ENCODE measurements around the gene DNAJA4. TPM values are rescaled to one million over a fixed set of nuclear protein-coding genes. Genes with fewer than 3 reads are reported as not detected.

Gene DNAJA4
- total RNA-seq, 8 experiments from 2014 or later, result 1.0 to 19.8 (median 4.2) TPM

DNA sequence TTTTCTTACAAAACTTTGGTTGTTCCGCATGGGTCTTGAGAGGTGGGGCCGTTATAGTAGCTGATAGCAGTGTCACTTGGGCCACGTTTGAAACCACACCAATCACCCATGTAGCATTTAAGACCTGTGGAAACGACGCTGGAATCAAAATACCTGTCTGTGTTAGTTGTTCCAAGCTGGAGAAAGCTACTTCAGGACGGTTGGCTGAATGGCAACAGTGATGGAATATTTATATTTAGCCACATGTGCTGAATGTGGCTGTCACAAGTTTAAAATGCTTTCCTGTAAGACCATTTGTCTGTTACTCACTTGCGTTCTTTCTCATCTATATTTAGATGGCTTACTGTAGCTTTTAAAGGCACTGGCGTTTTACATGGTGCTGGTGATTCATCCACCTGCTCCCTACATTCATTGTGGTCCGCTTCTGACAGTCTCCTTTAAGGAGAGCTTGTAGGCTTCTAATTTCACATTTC, 1.4 kb downstream of the DNAJA4 start:
- 59 to 89% (median 77%) methylated on average over 2 to 9 of the region's 9 CpGs for WGBS, 10 experiments
- H3K27ac ChIP-seq, result no peak overlapping the region
- no peaks in the 10 kb centered on the region for H3K4me1 ChIP-seq (replicated peaks in 1 of 2)
- peak in 6 of 8 experiments; percentile 50 to 88 (median 74) for ATAC-seq (replicated peaks in 6 of 8)
- in situ Hi-C loops (cut with MboI; ENCODE audit: low pct_unique_long_range_greater_than_20kb in 2 of 9, low sequenced_read_pairs in 9 of 9, unreplicated experiment in 9 of 9), result no loop called here
- no peak overlapping the region for H3K4me3 ChIP-seq

DNA sequence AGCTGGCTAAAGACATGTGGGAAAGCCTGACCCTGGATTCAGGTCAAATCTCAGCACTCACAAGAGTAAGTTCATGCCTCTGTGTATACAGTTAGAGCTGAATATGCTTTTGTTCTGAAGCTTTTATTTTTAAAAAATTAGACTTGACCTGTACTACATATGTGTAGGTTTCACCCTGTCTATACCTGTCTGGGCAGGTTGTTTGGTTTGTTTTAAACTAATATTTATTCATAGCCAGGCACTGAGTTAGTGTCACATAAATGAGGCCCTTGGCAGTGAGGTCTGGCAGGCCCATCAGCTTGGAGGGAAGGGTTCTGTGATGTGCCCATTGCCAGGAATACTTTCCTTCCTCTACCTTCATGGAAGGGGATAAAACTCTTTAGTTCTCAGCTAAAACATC, 1.9 kb downstream of the DNAJA4 start:
- H3K4me3 ChIP-seq, result no peak overlapping the region
- in situ Hi-C loops (cut with MboI; ENCODE audit: low pct_unique_long_range_greater_than_20kb in 2 of 9, low sequenced_read_pairs in 9 of 9, unreplicated experiment in 9 of 9), result no loop called here
- no peak overlapping the region for H3K27ac ChIP-seq
- H3K4me1 ChIP-seq (replicated peaks in 1 of 2), result no peaks in the 10 kb centered on the region
- peak in 1 of 8 experiments; percentile 12 for ATAC-seq (replicated peaks in 6 of 8)

DNA sequence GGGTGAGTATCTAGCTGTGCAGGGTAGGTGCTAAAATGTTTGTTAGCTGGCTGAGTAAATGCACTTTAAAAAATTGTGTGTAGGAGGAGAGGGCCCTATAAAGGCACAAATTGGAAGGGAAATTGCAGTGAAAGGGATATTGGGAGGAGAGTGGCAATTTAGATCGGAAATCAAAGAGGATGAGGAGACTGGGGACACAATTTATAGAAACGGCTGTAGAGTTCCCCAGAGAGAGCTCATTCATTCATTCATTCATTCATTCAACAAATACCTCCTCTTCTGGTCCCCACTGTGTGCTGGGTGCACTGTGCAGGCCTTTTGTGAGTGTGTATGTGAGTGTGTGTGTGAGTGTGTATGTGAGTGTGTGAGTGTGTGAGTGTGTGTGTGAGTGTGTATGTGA, 2.4 kb downstream of the DNAJA4 start:
- ATAC-seq (replicated peaks in 6 of 8), result no peak
- Histone ChIP-seq H3K4me1 (replicated peaks in 1 of 2) (no peaks in the 10 kb centered on the region), H3K27ac (no peak overlapping the region), H3K4me3 (no peak overlapping the region)
- in situ Hi-C loops (cut with MboI; ENCODE audit: low pct_unique_long_range_greater_than_20kb in 2 of 9, low sequenced_read_pairs in 9 of 9, unreplicated experiment in 9 of 9), result no loop called here
- 20 to 90% (median 60%) methylated on average over 1 to 2 of the region's 2 CpGs; no CpG with 5 or more reads in 5 of the 10 experiments for WGBS, 10 experiments

DNA sequence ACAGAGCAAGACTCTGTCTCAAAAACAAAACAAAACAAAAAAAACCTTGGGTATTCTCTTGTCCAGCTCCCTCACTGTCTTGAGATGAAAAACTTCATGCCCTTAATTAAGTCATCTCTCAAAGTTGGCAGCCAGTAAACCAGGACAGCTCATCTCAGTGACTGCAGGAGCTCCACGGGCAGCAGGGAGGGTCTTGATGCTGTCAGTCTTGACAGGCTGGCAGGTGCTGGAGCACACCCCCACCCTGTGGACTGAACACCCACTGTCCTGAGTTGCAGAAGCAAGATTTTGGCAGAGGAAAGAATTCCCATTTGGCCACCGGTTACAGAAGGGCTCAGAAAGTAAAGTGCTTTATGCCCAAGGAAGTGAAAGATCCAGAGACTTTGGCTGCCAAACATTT, 8.0 kb downstream of the DNAJA4 start:
- H3K27ac ChIP-seq, result no peak overlapping the region
- WGBS, 10 experiments, result 17 to 100% (median 82%) methylated on average over 1 to 2 of the region's 2 CpGs; no CpG with 5 or more reads in 6 of the 10 experiments
- in situ Hi-C loops (cut with MboI; ENCODE audit: low pct_unique_long_range_greater_than_20kb in 2 of 9, low sequenced_read_pairs in 9 of 9, unreplicated experiment in 9 of 9), result no loop called here
- H3K4me1 ChIP-seq (replicated peaks in 1 of 2), result no peaks in the 10 kb centered on the region
- H3K4me3 ChIP-seq, result no peak overlapping the region
- no peak for ATAC-seq (replicated peaks in 6 of 8)

DNA sequence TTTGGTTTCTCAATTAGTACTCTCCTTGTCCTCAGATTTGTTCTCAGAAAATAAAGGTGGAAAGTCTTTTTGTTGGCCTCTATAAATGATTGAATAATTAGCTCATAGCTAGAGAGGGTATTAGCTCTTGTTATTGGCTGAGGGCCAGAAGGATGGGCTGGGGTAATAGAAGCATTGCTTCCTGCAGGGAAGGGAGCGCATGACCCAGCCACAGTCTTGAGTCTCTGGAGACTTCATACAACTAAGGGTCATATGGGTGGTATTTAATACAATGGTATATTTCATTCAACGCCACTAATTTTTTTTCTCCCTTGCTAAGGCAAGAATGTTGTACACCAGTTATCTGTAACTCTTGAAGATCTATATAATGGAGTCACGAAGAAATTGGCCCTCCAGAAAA, 8.4 kb downstream of the DNAJA4 start:
- H3K4me3 ChIP-seq, result no peak overlapping the region
- no peak overlapping the region for H3K27ac ChIP-seq
- ATAC-seq (replicated peaks in 6 of 8), result no peak
- no peaks in the 10 kb centered on the region for H3K4me1 ChIP-seq (replicated peaks in 1 of 2)
- WGBS, 10 experiments, result 79 to 100% (median 90%) methylated on average over 1 to 3 of the region's 3 CpGs; no CpG with 5 or more reads in 1 of the 10 experiments
- in situ Hi-C loops (cut with MboI; ENCODE audit: low pct_unique_long_range_greater_than_20kb in 2 of 9, low sequenced_read_pairs in 9 of 9, unreplicated experiment in 9 of 9), result no loop called here

DNA sequence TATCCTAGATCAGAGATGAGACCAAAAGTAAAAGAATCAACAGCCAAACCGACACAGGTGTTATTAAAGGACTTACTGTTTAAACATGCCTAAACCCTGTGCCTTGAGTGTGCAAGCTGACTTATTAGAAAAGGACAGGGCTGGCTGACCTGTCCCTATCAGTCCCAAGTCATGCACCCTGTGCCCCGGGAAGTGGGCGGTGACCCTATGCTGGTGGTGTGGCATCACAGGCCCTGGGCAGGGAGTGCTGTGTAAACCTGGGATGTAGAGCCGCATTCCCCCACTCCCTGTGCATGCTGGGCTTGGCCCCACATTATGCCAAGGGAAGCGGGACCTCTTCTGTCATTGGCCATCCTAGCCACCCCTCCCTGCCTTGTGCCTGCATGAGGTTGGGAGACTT, 10.6 kb downstream of the DNAJA4 start:
- 81 to 90% (median 82%) methylated on average over 2 to 4 of the region's 5 CpGs; no CpG with 5 or more reads in 6 of the 10 experiments for WGBS, 10 experiments
- no peak for ATAC-seq (replicated peaks in 6 of 8)
- Histone ChIP-seq H3K4me3 (no peak overlapping the region), H3K27ac (no peak overlapping the region), H3K4me1 (replicated peaks in 1 of 2) (no peaks in the 10 kb centered on the region)
- in situ Hi-C loops (cut with MboI; ENCODE audit: low pct_unique_long_range_greater_than_20kb in 2 of 9, low sequenced_read_pairs in 9 of 9, unreplicated experiment in 9 of 9), result no loop called here

DNA sequence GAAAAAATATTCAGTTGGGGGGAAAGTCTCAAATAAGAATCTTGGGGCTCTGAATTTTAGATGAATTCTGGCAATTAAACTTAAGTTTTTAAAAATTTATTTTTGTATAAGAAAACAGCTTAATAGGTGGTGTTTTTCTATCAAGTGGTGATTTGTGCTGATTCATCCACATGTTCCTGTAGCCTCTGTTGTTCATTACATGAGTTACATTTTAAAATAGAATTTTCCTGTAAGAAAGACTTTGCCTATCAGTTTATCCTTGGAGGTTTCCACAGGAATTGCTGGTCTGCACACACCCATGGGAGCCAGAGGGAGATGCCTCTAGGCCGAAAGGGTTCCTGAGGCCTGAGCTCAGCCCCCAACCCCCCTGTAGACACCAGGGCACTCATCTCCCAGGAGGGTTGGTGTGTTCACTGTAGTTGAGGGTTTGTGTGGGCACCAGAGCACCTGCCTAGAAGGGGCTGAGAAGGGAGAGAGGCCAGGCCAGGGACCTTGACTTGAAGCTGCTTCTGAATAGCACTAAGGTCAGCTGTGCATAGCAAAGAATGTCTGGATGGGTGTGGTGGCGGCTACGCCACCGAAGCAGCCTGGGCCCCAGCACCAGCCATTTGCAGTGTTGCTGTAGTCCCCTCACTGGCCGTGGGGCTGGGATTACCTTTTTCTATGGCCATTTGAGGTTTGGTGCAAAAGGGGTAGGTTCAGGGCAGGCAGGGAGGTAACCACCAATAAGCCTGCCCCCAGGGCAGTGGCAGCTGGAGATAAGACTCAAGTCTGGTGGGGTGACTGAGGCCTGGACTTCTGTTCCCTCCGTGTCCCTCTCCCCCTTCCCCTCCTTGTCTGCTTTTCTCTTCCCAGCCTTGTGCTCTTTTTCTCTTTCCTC, 11.9 kb downstream of the DNAJA4 start:
- no peaks in the 10 kb centered on the region for H3K4me1 ChIP-seq (replicated peaks in 1 of 2)
- in situ Hi-C loops (cut with MboI; ENCODE audit: low pct_unique_long_range_greater_than_20kb in 2 of 9, low sequenced_read_pairs in 9 of 9, unreplicated experiment in 9 of 9), result no loop called here
- peak in 3 of 8 experiments; percentile 83 to 94 (median 92) for ATAC-seq (replicated peaks in 6 of 8)
- no peak overlapping the region for H3K27ac ChIP-seq
- 72 to 100% (median 83%) methylated on average over 1 to 2 of the region's 6 CpGs; no CpG with 5 or more reads in 3 of the 10 experiments for WGBS, 10 experiments
- H3K4me3 ChIP-seq, result no peak overlapping the region

DNA sequence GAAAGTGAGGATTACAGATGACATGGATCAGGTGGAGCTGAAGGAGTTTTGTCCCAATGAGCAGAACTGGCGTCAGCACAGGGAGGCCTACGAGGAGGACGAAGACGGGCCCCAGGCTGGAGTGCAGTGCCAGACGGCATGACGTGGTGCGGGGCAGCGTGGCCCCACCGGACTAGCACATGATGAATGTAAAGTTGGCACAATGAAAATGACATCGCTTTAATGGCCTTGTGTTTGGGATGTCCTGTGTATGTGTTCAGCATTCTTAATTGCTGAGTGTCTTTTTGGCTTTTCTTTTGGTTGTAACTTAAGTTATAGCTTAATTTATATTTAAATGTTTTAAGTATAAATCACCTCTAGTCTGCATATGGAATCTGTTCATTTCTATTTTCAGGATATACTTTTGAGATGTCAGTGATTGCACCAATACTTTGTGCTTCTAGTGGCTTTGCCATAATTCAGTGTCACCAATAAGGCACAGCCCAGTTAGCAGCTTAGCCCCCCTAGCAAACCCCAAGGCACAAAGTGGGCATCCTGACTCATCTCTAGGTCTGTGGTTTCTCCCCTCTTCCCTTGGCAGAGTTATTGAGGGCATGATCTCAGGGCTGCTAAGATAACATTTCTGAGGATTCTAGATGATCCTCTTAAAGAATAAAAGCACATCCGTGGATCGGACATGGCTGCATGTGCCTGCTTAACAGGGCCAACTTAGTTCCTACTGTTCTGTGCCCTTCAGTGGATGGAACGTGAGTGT, 16.1 kb downstream of the DNAJA4 start:
- peak in 2 of 8 experiments; percentile 57 to 77 for ATAC-seq (replicated peaks in 6 of 8)
- Histone ChIP-seq H3K4me3 (no peak overlapping the region), H3K4me1 (replicated peaks in 1 of 2) (no peaks in the 10 kb centered on the region), H3K27ac (no peak overlapping the region)
- in situ Hi-C loops (cut with MboI; ENCODE audit: low pct_unique_long_range_greater_than_20kb in 2 of 9, low sequenced_read_pairs in 9 of 9, unreplicated experiment in 9 of 9), result no loop called here
- 80 to 100% (median 85%) methylated on average over 1 to 12 of the region's 13 CpGs; no CpG with 5 or more reads in 3 of the 10 experiments for WGBS, 10 experiments

DNA sequence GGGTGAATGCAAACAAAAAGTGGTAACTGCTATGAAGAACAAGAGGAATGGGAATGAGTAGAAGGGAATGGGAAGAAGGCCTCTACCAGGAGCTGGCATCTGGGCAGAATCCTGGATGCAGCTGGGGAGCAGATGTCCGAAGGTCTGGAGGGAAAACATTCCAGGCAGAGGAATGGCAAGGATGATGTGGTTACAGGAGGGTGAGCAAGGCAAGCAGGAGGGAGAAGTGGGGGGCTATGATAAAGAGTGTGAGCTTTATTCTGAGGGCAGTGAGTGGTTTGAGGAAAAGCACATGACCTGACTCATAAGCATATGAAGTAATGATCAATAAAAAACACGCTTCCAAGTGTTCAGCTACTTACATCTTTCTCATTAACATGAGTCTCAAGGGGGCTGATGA, 18.0 kb downstream of the DNAJA4 start:
- H3K27ac ChIP-seq, result no peak overlapping the region
- H3K4me3 ChIP-seq, result no peak overlapping the region
- H3K4me1 ChIP-seq (replicated peaks in 1 of 2), result no peaks in the 10 kb centered on the region
- in situ Hi-C loops (cut with MboI; ENCODE audit: low pct_unique_long_range_greater_than_20kb in 2 of 9, low sequenced_read_pairs in 9 of 9, unreplicated experiment in 9 of 9), result no loop called here
- WGBS, 10 experiments, result 50 to 100% (median 86%) methylated on average over 1 to 2 of the region's 2 CpGs; no CpG with 5 or more reads in 1 of the 10 experiments
- no peak for ATAC-seq (replicated peaks in 6 of 8)

DNA sequence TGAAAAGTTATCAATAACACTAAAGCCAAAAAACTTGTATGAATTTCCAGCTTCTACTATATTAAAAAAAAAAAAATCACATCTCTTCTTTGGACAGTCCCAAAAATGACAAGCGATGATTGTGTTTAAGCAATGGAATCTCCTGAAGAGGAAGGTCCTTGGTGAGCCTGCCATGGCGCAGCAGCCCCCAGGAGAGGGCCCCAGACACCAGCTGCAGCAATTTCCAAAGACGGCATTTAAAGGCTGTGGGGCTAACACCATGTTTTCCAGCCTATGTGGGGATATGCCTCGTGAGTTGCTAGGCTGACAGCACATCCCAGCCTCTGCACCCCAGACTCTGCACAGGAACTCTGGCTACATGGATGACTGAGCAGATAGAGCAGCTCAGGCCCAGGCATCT, 20.4 kb downstream of the DNAJA4 start:
- H3K27ac ChIP-seq, result no peak overlapping the region
- no peak for ATAC-seq (replicated peaks in 6 of 8)
- in situ Hi-C loops (cut with MboI; ENCODE audit: low pct_unique_long_range_greater_than_20kb in 2 of 9, low sequenced_read_pairs in 9 of 9, unreplicated experiment in 9 of 9), result no loop called here
- H3K4me1 ChIP-seq (replicated peaks in 1 of 2), result no peaks in the 10 kb centered on the region
- H3K4me3 ChIP-seq, result no peak overlapping the region
- whole genome bisulfite sequencing, 10 experiments, result 38 to 100% (median 72%) methylated on average over 1 to 4 of the region's 4 CpGs; no CpG with 5 or more reads in 2 of the 10 experiments

DNA sequence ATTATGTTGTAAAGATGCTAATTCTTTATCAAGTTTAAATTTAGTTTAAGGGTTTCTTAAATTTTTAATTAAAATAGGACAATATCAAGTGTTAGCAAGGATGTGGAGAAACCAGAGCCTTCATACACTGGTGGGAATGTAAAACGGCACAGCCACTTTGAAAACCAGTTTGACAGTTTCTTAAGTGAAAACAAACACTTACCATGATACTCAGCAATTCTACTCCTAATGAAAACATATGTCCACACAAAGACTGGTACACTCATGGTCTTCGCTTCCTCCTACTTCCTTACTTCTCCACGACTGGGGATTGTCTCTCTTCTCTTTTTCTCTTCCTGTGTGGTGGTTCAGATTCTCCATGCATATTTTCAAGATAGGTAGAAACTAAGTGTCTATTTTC, 25.9 kb downstream of the DNAJA4 start:
- no peak overlapping the region for H3K27ac ChIP-seq
- H3K4me3 ChIP-seq, result no peak overlapping the region
- 72 to 100% (median 82%) methylated on average over 1 to 3 of the region's 3 CpGs; no CpG with 5 or more reads in 1 of the 10 experiments for WGBS, 10 experiments
- no peak for ATAC-seq (replicated peaks in 6 of 8)
- in situ Hi-C loops (cut with MboI; ENCODE audit: low pct_unique_long_range_greater_than_20kb in 2 of 9, low sequenced_read_pairs in 9 of 9, unreplicated experiment in 9 of 9), result no loop called here
- no peaks in the 10 kb centered on the region for H3K4me1 ChIP-seq (replicated peaks in 1 of 2)

DNA sequence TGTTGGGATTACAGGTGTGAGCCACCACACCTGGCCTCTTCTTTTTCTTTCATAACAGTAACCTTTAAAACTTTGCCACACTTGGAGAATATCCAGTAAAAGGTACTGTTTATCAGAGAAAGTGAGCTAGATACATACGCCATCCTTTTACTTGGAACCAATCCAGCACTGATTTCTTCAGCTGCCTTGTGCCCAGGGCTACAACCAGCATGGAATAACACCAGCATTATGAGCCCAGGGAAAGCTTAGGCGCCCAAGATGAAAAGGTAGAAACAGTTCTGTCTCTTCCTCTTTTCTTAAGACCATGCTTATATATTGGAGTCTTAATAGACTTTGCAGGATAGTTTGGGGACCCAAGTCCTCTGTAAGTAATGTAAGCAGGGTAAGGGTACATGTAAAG, 26.7 kb downstream of the DNAJA4 start:
- in situ Hi-C loops (cut with MboI; ENCODE audit: low pct_unique_long_range_greater_than_20kb in 2 of 9, low sequenced_read_pairs in 9 of 9, unreplicated experiment in 9 of 9), result no loop called here
- 38 to 100% (median 67%) methylated on average over 1 to 2 of the region's 2 CpGs; no CpG with 5 or more reads in 1 of the 10 experiments for WGBS, 10 experiments
- no peak overlapping the region for H3K4me3 ChIP-seq

DNA sequence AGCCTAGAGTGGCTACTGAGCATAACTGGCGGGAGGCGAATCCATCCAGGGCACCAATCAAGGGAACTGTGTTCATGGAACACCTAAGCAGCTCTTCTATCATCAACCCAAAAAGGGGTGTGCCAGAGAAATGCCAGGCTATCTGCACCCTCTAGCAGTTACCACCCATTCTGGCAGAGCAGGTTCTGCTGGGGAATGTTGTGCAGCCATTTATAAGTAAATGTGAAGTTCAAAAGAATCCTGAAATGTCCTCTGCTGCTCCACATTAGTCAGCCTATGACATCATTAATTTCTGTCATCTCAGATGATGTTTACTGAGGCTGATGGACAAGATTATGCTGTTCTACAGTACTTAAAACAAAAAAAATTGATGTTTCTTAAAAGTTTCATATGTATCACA, 27.3 kb downstream of the DNAJA4 start:
- 86 to 100% (median 100%) methylated on average over 2 of the region's 2 CpGs; no CpG with 5 or more reads in 5 of the 10 experiments for whole genome bisulfite sequencing, 10 experiments
- in situ Hi-C loops (cut with MboI; ENCODE audit: low pct_unique_long_range_greater_than_20kb in 2 of 9, low sequenced_read_pairs in 9 of 9, unreplicated experiment in 9 of 9), result no loop called here
- Histone ChIP-seq H3K4me1 (replicated peaks in 1 of 2) (no peaks in the 10 kb centered on the region), H3K27ac (no peak overlapping the region), H3K4me3 (no peak overlapping the region)
- no peak for ATAC-seq (replicated peaks in 6 of 8)

More for the DNA sequence above, 26.7 kb downstream of the DNAJA4 start:
- ATAC-seq (replicated peaks in 6 of 8), result no peak
- Histone ChIP-seq H3K4me1 (replicated peaks in 1 of 2) (no peaks in the 10 kb centered on the region), H3K27ac (no peak overlapping the region)
